ENCODE results near the gene SFT2D1.

DNA sequence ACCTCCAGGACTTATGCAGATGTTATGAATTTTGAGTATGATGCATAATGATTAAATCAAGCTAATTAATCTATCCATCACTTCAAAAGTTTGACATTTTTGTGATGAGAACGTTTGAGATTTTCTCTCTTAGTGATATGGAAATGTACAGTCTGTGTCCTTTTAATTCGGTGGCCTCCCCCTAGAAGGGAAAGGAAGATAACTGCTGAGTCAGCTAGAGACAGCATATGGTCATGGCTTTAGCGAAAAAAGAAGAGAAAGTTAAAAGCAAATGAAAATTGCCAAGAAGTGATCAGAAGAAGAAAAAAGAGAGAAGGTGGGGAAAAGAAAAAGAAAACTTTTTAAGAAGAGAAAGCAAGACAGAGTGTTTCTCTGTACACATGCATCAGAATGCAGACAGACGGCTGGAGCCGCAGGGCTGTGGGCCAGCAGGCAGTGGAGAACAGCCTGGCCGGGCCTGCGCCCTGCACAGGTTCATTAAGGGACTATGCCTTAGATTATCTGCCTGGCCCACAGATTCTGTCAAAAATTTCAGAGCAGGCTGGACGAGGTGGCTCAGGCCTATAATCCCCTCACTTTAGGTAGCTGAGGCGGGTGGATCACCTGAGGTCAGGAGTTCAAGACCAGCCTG is 41.9 kb downstream of the SFT2D1 start:
- TF ChIP-seq, protein P1, sequence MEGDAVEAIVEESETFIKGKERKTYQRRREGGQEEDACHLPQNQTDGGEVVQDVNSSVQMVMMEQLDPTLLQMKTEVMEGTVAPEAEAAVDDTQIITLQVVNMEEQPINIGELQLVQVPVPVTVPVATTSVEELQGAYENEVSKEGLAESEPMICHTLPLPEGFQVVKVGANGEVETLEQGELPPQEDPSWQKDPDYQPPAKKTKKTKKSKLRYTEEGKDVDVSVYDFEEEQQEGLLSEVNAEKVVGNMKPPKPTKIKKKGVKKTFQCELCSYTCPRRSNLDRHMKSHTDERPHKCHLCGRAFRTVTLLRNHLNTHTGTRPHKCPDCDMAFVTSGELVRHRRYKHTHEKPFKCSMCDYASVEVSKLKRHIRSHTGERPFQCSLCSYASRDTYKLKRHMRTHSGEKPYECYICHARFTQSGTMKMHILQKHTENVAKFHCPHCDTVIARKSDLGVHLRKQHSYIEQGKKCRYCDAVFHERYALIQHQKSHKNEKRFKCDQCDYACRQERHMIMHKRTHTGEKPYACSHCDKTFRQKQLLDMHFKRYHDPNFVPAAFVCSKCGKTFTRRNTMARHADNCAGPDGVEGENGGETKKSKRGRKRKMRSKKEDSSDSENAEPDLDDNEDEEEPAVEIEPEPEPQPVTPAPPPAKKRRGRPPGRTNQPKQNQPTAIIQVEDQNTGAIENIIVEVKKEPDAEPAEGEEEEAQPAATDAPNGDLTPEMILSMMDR (IDR thresholded peaks at IDR 0.05): no peak
- no peak for TF ChIP-seq EP300 (IDR thresholded peaks at IDR 0.05)
- TF ChIP-seq POLR2A (IDR thresholded peaks at IDR 0.05): no peak
